ENCODE results near the gene TUBA4B.

TUBA4B gene

DNA sequence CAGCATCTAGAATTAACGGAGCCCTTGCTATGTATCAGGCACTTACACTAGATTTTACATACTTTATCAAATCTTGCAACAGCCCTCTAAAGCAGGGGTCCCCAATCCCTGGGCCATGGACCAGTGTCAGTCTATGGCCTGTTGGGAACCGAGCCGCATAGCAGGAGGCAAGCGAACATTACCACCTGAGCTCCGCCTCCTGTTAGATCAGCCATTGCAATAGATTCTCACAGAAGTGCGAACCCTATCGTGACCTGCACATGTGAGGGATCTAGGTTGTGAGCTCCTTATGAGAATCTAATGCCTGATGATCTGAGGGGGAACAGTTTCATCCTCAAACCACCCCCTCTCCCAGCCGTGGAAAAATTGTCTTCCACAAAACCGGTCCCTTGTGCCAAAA, 39.6 kb downstream of the TUBA4B start:
- H3K4me1 ChIP-seq (ENCODE audit: insufficient read depth, low read length), result no peaks in the 10 kb centered on the region
- no peaks in the 10 kb centered on the region for H3K9me3 ChIP-seq (ENCODE audit: control insufficient read depth, insufficient read depth, low read length)
- H3K9ac ChIP-seq (ENCODE audit: low read depth, low read length), result no peak overlapping the region
- no peaks in the 10 kb centered on the region; the same call in 1 of the 2 replicates for H3K36me3 ChIP-seq (ENCODE audit: insufficient read depth, low read length)

DNA sequence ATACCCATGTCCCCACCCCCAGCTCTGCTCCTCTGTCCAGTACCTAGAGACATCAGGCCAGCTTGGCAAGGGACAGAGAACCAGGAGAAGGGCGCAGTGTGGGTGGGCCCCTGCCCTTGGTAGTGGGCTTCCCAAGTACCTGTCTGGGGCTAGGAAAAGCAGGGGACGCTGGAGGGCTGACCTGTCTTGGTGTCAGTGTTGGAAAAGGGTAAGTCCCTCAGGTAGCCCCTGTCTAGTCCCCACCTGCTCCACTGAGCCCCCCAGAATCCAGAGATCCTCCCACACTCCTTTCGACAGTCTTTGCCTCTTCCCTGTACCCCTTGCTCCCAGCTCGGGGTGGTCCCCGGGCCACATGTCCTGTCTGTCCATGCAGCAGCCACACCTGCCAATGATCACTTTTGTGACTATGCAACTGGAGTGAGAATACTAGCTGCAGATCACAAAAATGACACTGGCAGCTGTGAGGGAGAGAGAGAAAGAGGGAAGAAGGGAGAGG, 40.7 kb downstream of the TUBA4B start:
- no peaks in the 10 kb centered on the region; the same call in 1 of the 2 replicates for H3K36me3 ChIP-seq (ENCODE audit: insufficient read depth, low read length)
- H3K4me1 ChIP-seq (ENCODE audit: insufficient read depth, low read length), result no peaks in the 10 kb centered on the region
- H3K9ac ChIP-seq (ENCODE audit: low read depth, low read length), result peak overlapping the region; percentile 94; the same call in 1 of the 2 replicates
- no peaks in the 10 kb centered on the region for H3K9me3 ChIP-seq (ENCODE audit: control insufficient read depth, insufficient read depth, low read length)

DNA sequence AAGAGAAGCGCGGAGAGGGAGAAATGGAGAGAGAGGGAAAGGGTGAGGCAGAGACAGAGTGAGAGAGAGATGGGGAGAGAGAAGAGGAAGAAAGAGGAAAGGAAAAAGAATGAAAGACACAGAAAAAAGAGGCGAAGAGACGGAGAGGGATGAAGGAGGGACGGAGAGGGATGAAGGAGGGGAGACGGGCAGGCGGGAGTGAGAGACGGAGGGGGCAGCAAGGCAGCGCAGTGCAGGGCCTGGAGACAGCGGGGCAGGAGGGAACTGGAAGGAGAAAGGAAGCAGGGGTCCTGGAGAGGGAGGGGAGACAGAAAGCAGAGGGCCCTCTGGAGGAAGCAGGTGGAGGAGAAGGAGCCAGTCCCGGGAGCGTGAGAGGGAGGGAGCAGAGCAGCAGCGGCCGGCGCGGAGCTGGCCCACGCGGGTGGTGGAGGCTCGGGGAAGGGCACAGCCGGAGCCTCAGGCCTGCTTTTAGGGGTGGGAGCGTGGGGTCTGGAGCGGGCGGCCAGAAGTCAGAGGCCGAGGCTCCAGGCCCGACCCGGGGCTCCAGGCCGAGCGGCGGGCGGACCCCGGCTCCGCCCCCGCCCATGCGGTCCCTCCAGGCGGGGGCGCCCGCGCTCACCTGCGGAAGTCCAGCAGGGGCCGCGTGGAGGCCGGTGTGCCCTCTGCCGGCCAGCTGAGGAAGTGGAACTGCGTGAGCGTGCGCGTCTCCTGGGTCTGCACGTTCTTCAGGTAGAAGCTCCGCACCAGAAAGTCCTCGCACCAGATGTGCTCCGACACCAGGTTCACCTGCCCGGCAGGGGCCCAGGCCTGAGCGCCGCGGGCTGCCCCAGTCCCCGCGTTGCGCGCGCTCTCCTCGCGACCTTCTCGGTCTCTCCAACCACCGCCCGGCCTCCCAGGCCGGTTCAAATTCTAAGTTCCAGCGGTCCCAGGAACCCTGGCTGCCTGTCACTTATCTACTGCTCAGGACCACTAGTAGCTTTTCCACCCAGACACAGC, 41.6 kb downstream of the TUBA4B start:
- no peaks in the 10 kb centered on the region for H3K4me1 ChIP-seq (ENCODE audit: insufficient read depth, low read length)
- H3K9ac ChIP-seq (ENCODE audit: low read depth, low read length), result peak overlapping the region; percentile 94

DNA sequence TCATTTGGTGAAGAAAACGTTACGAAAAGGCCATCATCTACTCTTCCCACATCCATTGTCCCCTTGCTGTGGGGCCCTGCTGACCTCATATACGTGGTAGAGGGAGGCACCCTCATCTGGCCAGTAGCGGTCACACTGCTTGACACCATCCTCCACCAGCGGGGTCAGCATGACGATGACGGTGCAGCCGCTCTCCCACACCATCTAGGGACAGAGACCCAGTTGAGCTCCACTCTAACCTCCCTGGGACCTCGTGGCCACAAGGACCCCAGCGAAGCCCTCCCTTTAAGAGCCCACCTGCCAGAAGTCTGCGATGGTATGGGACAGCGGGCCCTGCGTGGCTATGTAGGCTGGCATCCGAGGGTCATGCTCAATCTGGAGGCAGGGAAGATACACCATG, 43.1 kb downstream of the TUBA4B start:
- Histone ChIP-seq H3K4me1 (ENCODE audit: insufficient read depth, low read length) (no peaks in the 10 kb centered on the region), H3K9me3 (ENCODE audit: control insufficient read depth, insufficient read depth, low read length) (no peaks in the 10 kb centered on the region), H3K36me3 (ENCODE audit: insufficient read depth, low read length) (no peaks in the 10 kb centered on the region; the same call in 1 of the 2 replicates), H3K9ac (ENCODE audit: low read depth, low read length) (no peak overlapping the region)

More for the DNA sequence above, 41.6 kb downstream of the TUBA4B start:
- Histone ChIP-seq H3K9me3 (ENCODE audit: control insufficient read depth, insufficient read depth, low read length) (no peaks in the 10 kb centered on the region), H3K36me3 (ENCODE audit: insufficient read depth, low read length) (no peaks in the 10 kb centered on the region; the same call in 1 of the 2 replicates)

DNA sequence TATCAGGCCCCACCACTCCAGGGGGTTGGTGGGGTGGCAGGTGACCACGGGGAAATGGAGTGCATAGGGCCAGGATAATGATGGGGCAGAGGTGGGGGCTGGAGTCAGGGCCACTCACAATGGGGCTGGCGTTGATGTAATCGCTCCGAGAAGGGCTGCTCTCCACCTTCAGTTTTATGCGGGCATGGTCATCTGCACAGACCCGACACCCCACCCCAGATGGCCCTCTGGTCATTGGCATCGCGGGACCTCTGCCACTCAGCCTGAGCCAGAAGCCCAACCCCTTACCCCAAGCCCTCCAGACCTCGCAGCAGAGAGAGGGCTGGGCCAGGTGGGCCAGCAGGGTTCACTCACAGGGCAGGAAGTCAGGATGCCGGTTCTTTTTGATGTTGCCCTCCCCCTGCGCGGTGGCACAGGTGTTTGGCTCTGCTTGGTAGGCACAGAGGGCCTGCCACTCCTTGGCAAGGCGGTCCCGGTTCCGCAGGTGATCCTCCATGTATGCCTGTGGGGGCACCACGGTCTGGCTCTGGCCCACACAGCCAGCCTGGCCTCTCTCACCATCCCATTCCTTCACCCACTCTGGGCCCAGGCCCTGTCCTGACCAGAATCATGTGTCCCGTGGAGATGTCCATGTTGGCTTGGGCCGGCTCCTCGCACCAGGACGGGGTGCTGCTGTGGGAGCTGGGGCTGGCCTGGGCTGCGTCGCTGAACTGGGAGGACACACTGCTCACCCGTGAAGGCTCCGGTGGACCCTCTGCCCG, 43.8 kb downstream of the TUBA4B start:
- Histone ChIP-seq H3K4me1 (ENCODE audit: insufficient read depth, low read length) (no peaks in the 10 kb centered on the region), H3K9ac (ENCODE audit: low read depth, low read length) (no peak overlapping the region), H3K9me3 (ENCODE audit: control insufficient read depth, insufficient read depth, low read length) (no peaks in the 10 kb centered on the region), H3K36me3 (ENCODE audit: insufficient read depth, low read length) (no peaks in the 10 kb centered on the region; the same call in 1 of the 2 replicates)

DNA sequence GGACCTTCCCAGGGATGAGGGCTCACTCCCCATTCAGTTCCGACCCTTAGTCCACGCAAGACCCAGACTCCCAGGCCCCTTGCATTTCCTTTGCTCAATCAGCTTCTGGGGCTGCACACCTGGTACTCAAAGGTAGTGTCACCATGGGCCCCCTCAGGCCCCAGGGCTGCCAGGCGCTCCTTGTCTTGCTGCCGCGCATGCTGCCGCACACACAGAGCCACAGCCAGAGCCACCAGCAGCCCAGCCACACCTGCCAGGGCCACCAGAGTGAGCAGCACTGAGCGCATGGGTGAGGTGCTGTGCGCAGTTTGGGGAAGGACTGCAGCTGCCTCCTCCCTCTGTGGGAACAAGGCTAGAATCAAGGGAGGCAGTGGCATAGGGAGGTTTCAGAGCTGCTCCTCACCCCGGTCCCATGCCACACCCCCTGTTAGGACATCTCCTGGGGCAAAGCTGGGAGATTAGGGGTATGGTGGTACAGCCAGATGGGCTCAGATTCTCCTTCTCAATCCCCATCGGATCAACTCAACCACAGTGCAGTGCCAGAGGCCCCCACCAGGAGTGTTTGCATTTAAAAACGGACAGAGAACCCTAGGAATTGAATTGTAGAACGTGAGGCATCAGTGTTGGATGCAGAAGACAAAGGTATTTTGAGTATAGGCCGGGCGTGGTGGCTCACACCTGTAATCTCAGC, 44.9 kb downstream of the TUBA4B start:
- Histone ChIP-seq H3K4me1 (ENCODE audit: insufficient read depth, low read length) (no peaks in the 10 kb centered on the region), H3K9me3 (ENCODE audit: control insufficient read depth, insufficient read depth, low read length) (no peaks in the 10 kb centered on the region), H3K36me3 (ENCODE audit: insufficient read depth, low read length) (no peaks in the 10 kb centered on the region; the same call in 1 of the 2 replicates), H3K9ac (ENCODE audit: low read depth, low read length) (no peak overlapping the region)

DNA sequence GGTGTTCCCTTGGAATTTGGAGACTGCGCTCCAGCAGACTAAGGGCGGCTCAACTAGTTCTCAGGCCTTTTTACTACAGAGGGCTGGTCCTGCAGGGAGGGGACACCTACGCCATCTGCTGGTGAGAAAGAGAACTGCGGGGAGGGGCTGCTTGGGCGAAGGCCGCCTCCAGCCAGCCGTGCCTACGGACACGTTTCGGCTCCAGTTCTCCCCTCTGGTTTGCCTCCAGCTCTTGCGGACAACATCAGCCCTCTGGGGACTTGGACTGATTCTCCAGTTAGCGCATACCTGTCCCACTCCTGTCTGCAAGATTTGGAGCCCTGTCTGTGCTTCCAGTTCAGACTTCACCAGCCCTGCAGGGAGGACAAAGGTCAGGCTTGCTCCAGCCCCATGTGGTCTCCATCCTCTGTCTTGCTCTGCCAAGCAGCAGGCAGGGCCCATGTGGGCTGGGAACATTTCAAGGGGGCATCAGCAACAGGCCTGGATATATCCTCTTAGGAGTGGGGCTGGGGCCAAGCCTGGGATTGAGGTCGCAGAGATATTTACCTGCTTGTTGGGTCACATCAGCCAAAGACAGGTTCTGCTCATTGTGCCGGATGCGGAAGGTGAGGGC, 45.8 kb downstream of the TUBA4B start:
- no peaks in the 10 kb centered on the region for H3K9me3 ChIP-seq (ENCODE audit: control insufficient read depth, insufficient read depth, low read length)
- no peaks in the 10 kb centered on the region for H3K4me1 ChIP-seq (ENCODE audit: insufficient read depth, low read length)
- no peak overlapping the region for H3K9ac ChIP-seq (ENCODE audit: low read depth, low read length)
- H3K36me3 ChIP-seq (ENCODE audit: insufficient read depth, low read length), result no peaks in the 10 kb centered on the region; the same call in 1 of the 2 replicates

DNA sequence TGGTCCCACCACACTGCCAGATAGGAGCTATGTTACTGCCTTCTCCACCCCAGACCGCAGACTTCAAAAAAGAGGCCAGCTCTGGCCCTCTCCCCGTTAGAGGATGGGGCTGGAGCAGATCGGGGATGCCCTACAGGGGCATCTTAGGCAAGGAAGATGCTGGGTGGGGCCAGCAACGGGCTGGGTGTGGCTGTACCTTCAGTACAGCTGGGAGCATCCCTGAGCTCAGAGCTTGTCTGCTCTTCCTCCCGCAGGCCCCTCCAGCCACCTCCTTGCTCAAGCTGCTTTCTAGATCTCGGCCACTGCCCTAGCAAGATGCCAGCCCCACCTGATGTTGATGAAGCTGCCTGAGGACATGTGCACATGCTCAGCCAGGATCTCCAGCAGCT, 46.3 kb downstream of the TUBA4B start:
- Histone ChIP-seq H3K4me1 (ENCODE audit: insufficient read depth, low read length) (no peaks in the 10 kb centered on the region), H3K9ac (ENCODE audit: low read depth, low read length) (no peak overlapping the region), H3K36me3 (ENCODE audit: insufficient read depth, low read length) (no peaks in the 10 kb centered on the region; the same call in 1 of the 2 replicates), H3K9me3 (ENCODE audit: control insufficient read depth, insufficient read depth, low read length) (no peaks in the 10 kb centered on the region)

DNA sequence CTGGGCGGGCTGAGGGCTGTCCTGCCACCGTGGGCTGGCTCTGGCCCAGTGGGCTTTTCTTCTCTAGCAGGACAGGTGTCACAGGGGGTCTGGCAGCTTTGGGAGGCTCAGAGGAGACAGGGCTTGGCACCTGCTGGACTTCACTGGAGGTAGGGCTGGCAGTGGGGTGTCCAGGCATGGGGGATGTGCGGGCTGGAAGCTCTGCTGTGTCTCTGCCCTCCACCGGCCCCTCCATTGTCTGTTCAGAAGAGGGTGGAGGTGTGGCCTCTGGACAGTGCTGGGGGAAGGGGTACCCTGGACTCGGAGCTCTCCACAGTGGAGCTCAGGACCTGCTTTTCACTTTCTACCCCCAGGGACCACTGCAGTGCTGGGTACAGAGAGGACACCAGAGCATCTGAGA, 47.0 kb downstream of the TUBA4B start:
- H3K9me3 ChIP-seq (ENCODE audit: control insufficient read depth, insufficient read depth, low read length), result no peaks in the 10 kb centered on the region
- no peaks in the 10 kb centered on the region; the same call in 1 of the 2 replicates for H3K36me3 ChIP-seq (ENCODE audit: insufficient read depth, low read length)
- no peaks in the 10 kb centered on the region for H3K4me1 ChIP-seq (ENCODE audit: insufficient read depth, low read length)
- H3K9ac ChIP-seq (ENCODE audit: low read depth, low read length), result no peak overlapping the region

DNA sequence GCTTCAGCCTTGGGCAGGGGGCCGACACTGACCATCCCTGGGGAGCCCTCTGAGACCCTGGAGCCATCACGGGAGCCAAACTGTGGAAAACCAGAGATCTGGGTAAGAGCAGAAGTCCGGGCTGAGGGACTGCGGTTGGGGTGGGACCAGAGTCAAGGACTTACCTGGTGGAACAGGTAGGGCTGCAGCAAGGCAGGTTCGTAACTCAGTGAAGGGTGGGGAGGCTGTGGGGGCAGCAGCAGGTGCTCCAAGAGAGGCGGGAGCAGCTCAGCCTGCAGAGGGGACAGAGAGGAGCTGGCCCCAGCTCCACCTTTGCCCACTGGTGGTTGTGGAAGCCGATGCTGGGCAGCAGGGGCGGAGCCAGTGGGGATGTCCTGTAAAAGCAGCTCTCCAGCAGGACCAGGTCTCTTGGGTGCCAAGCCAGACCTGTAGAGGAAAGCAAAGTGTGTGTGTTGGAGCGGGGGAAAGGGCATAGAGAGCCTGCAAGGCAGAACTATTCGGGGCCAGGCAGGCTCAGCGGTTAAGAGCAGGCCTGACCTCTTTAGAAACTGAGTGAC, 49.4 kb downstream of the TUBA4B start:
- Histone ChIP-seq H3K36me3 (ENCODE audit: insufficient read depth, low read length) (no peaks in the 10 kb centered on the region; the same call in 1 of the 2 replicates), H3K9ac (ENCODE audit: low read depth, low read length) (no peak overlapping the region), H3K4me1 (ENCODE audit: insufficient read depth, low read length) (no peaks in the 10 kb centered on the region), H3K9me3 (ENCODE audit: control insufficient read depth, insufficient read depth, low read length) (no peaks in the 10 kb centered on the region)

DNA sequence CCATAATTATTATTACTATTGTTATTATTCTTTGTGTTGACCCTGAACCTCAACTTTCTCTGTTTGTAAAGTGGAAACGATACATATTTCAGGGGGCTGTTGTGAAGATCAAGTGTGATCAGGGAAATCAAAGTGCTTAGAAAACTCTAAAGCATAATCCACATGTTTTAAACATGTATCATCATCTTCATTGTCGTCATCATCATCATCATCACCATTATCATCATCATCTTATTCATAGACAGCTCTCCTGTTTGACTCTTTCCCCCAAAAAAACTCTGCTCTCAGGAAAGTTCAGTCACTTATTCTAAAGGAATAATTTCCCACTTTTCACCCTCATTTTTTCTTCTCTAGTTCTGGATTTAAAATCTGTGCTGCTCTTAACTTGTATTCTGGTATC, 51.2 kb downstream of the TUBA4B start:
- H3K9me3 ChIP-seq (ENCODE audit: control insufficient read depth, insufficient read depth, low read length), result no peaks in the 10 kb centered on the region
- no peaks in the 10 kb centered on the region; the same call in 1 of the 2 replicates for H3K4me1 ChIP-seq (ENCODE audit: insufficient read depth, low read length)
- no peak overlapping the region for H3K9ac ChIP-seq (ENCODE audit: low read depth, low read length)
- no peaks in the 10 kb centered on the region for H3K36me3 ChIP-seq (ENCODE audit: insufficient read depth, low read length)

DNA sequence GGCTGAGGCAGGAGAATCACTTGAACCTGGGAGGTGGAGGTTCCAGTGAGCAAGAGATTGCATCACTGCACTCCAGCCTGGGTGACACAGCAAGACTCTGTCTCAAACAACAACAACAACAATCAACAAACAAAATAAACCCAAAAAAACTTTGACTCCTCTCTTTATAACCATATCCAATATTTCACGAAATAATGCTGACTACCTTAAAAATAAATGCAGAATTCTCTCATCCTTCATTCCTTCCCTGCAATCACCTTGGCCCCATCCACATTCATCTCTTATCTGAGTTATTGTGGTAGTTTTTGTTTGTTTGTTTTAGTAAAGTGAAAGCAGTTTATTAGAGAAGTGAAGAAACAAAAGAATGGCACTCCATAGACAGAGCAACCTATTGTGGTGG, 53.0 kb downstream of the TUBA4B start:
- peaks cover 4% of the 10 kb centered on the region for H3K4me1 ChIP-seq (ENCODE audit: insufficient read depth, low read length)
- no peaks in the 10 kb centered on the region for H3K9me3 ChIP-seq (ENCODE audit: control insufficient read depth, insufficient read depth, low read length)
- no peak overlapping the region for H3K9ac ChIP-seq (ENCODE audit: low read depth, low read length)
- no peaks in the 10 kb centered on the region for H3K36me3 ChIP-seq (ENCODE audit: insufficient read depth, low read length)
